HUES48 (cell line): Measurements from ENCODE around the gene L3MBTL4.

ENCODE experiments used
- H3K27ac ChIP-seq: one replicate; pipeline ENCODE4 v1.7.0; 2013; ENCODE audit warnings: low read depth, low read length, inconsistent platforms
- H3K27me3 ChIP-seq: 2 replicates; pipeline ENCODE4 v1.6.1; 2013; ENCODE audit warnings: mild to moderate bottlenecking, low read length; ENCODE audit not compliant: control insufficient read depth, insufficient read depth
- H3K36me3 ChIP-seq: 2 replicates; pipeline ENCODE4 v1.6.1; 2013; ENCODE audit warnings: low read length; ENCODE audit not compliant: control insufficient read depth, insufficient read depth
- H3K4me1 ChIP-seq: 2 replicates; pipeline ENCODE4 v1.6.1; 2013; ENCODE audit warnings: mild to moderate bottlenecking, low read length; ENCODE audit not compliant: control insufficient read depth, insufficient read depth
- H3K4me3 ChIP-seq: 2 replicates; pipeline ENCODE4 v1.5.1; 2013; ENCODE audit warnings: mild to moderate bottlenecking, low read depth, low read length
- H3K9ac ChIP-seq: 2 replicates; pipeline ENCODE4 v1.6.1; 2013; ENCODE audit warnings: mild to moderate bottlenecking, low read depth, low read length, moderate library complexity
- H3K9me3 ChIP-seq: 2 replicates; pipeline ENCODE4 v1.6.1; 2013; ENCODE audit warnings: low read length; ENCODE audit not compliant: control insufficient read depth, insufficient read depth

L3MBTL4 gene

DNA sequence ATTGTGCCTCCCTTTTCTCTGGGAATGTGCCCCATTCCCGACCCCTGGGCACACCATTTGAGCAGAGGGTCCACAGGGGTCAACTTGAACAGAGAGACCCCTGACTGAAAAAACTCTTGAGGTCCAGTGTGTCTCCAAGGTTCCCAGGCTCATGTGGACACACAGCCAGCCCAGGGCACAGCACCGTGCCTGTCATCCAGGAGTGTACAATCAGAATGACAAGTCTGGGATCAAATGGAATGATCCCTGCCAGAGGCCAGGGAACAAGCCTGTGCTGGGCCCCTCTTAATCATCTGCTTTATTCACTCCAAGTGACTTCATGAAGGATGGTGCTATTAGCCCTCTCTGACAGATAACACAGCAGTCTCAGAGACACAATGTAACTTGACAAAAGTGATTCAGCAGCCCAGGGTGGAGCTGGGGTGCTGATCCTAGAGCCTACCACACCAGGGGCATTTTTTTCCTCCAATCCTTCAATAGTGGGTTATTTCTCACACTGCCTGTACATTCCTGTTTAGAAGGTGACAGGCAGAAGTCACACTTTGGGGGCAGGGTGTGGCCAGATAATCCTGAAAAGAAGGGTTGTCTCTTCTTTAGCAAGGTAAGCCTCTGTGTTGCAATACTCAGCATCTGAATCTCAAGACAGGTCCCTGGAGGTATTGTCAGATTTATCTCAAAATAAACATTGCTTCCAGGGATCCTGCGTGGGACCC lies 435.4 kb downstream of the L3MBTL4 start:
- Histone ChIP-seq H3K4me1 (peaks cover 7% of the 10 kb centered on the region; the same call in 1 of the 2 replicates), H3K27ac (no peak overlapping the region), H3K4me3 (no peak overlapping the region), H3K9me3 (no peaks in the 10 kb centered on the region), H3K9ac (no peak overlapping the region), H3K27me3 (no peaks in the 10 kb centered on the region), H3K36me3 (no peaks in the 10 kb centered on the region)

GRCh38 chr18:5977022-5977421 lies 437.7 kb downstream of the L3MBTL4 start:
- no peak overlapping the region for H3K9ac ChIP-seq
- H3K36me3 ChIP-seq, result no peaks in the 10 kb centered on the region
- no peak overlapping the region for H3K27ac ChIP-seq
- H3K4me3 ChIP-seq, result no peak overlapping the region
- no peaks in the 10 kb centered on the region for H3K9me3 ChIP-seq
- peaks cover 13% of the 10 kb centered on the region for H3K4me1 ChIP-seq
- H3K27me3 ChIP-seq, result no peaks in the 10 kb centered on the region

DNA sequence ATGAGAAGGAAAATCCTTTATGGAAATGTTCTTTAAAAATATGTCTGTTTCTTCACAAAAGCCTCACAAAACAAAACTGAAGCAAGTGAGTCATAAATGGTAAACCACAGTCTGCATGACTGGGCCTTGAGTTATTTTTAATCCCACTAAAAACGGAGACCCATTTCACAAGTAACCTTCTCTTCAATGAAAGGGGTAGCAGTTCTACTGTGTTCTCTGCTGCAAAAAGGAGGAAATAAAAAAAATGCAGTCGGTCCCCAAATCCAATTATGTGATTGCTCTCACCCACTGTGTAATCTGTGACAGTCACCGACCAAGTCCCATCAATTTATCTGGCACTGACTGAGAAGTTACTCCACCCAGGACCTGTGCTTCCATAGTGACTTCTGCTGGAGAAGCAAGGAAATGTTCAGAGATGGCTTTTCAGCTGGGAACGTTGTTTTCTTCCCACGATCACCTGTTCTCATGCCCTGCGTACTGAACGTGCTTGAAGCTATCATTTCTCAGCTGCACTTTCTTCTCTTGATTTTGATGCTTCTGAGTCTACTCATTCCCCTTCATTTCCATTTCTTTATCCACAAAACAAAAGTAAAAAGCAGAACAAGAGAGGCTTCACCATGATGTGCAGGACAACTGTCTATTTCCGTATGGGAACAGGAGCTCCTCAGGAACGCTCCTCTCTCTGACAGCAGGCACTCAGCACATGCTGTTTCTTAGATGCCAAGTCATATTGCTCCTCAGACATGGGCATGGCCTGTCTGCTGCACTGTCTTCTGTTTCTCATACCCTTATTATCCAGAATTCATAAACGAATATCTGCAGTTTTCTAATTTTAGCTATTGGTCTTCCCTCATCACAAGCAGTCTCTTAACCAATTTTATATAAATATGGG lies 439.4 kb downstream of the L3MBTL4 start:
- no peaks in the 10 kb centered on the region for H3K27me3 ChIP-seq
- H3K9me3 ChIP-seq, result no peaks in the 10 kb centered on the region
- H3K36me3 ChIP-seq, result no peaks in the 10 kb centered on the region
- H3K4me3 ChIP-seq, result no peak overlapping the region
- peaks cover 25% of the 10 kb centered on the region for H3K4me1 ChIP-seq
- no peak overlapping the region for H3K27ac ChIP-seq
- H3K9ac ChIP-seq, result no peak overlapping the region

DNA sequence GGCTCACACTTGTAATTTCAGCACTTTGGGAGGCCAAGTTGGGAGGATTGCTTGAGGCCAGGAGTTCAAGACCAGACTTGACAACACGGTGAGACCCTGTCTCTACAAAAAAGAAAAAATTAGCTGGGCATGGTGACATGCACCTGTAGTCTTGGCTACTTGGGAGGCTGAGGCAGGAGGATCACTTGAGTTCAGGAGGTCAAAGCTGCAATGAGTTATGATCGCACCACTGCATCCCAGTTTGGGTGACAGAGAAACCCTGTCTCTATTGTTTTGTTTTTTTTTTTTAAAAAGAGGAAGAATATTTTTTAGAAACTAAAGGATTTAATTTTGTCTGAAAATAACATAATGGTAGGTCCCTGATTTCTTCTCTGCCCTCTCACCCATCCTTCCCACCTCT lies 440.0 kb downstream of the L3MBTL4 start:
- Histone ChIP-seq H3K4me1 (peaks cover 27% of the 10 kb centered on the region), H3K27ac (no peak overlapping the region), H3K9me3 (no peaks in the 10 kb centered on the region), H3K27me3 (no peaks in the 10 kb centered on the region), H3K4me3 (no peak overlapping the region), H3K9ac (no peak overlapping the region), H3K36me3 (no peaks in the 10 kb centered on the region)

- Histone ChIP-seq H3K4me1 (peaks cover 25% of the 10 kb centered on the region), H3K9ac (no peak overlapping the region), H3K27me3 (no peaks in the 10 kb centered on the region), H3K4me3 (no peak overlapping the region), H3K36me3 (no peaks in the 10 kb centered on the region), H3K27ac (no peak overlapping the region), H3K9me3 (no peaks in the 10 kb centered on the region)
Measured at GRCh38 chr18:5973099-5973498, 441.6 kb downstream of the L3MBTL4 start.

GRCh38 chr18:5972298-5972697 lies 442.4 kb downstream of the L3MBTL4 start:
- Histone ChIP-seq H3K9me3 (no peaks in the 10 kb centered on the region), H3K9ac (no peak overlapping the region), H3K4me3 (no peak overlapping the region), H3K36me3 (no peaks in the 10 kb centered on the region), H3K4me1 (peaks cover 25% of the 10 kb centered on the region), H3K27me3 (no peaks in the 10 kb centered on the region), H3K27ac (no peak overlapping the region)

GRCh38 chr18:5969989-5970403 lies 444.7 kb downstream of the L3MBTL4 start:
- no peak overlapping the region for H3K27ac ChIP-seq
- no peak overlapping the region for H3K4me3 ChIP-seq
- H3K9ac ChIP-seq, result no peak overlapping the region
- no peaks in the 10 kb centered on the region for H3K27me3 ChIP-seq
- peaks cover 29% of the 10 kb centered on the region for H3K4me1 ChIP-seq
- no peaks in the 10 kb centered on the region for H3K36me3 ChIP-seq
- no peaks in the 10 kb centered on the region for H3K9me3 ChIP-seq

DNA sequence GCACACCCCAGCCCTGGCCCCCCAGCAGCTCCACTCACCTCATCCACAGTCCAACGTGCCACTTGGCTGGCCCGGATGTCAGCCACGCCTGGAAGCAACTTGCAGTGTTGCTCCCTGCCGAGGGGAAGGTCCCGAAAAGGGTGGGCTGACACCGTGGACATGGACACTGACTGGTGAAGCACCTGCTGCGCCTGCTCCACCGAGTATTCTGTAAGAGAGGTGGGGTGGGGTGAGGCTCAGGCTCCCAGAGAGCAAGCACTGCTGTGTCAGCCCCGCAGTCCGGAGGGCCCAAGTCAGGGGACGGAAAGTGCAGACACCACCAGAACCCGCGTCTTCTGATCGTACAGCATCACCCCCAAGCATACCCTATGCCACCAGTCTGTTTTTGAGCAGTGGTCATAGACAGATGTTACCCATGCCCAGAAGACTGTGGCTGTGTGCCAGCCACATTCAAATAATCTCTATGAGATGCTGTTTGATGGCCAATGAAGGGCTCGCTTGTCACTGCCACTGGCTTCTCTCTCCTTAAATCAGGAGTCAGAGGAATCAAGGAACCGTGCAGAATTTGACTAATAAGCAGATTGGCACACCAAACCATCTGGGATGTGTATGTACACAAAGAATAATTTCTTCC lies 445.2 kb downstream of the L3MBTL4 start:
- no peaks in the 10 kb centered on the region for H3K9me3 ChIP-seq
- no peak overlapping the region for H3K9ac ChIP-seq
- H3K4me3 ChIP-seq, result no peak overlapping the region
- H3K27me3 ChIP-seq, result no peaks in the 10 kb centered on the region
- H3K27ac ChIP-seq, result no peak overlapping the region
- no peaks in the 10 kb centered on the region for H3K36me3 ChIP-seq
- H3K4me1 ChIP-seq, result peaks cover 31% of the 10 kb centered on the region

GRCh38 chr18:5967666-5968065 lies 447.0 kb downstream of the L3MBTL4 start:
- no peak overlapping the region for H3K4me3 ChIP-seq
- H3K4me1 ChIP-seq, result peaks cover 31% of the 10 kb centered on the region
- H3K9ac ChIP-seq, result no peak overlapping the region
- no peak overlapping the region for H3K27ac ChIP-seq
- H3K36me3 ChIP-seq, result no peaks in the 10 kb centered on the region
- H3K9me3 ChIP-seq, result no peaks in the 10 kb centered on the region
- H3K27me3 ChIP-seq, result no peaks in the 10 kb centered on the region

- Histone ChIP-seq H3K27ac (no peak overlapping the region), H3K4me3 (no peak overlapping the region), H3K36me3 (no peaks in the 10 kb centered on the region), H3K9me3 (no peaks in the 10 kb centered on the region), H3K9ac (no peak overlapping the region), H3K4me1 (peaks cover 25% of the 10 kb centered on the region), H3K27me3 (no peaks in the 10 kb centered on the region)
Measured at GRCh38 chr18:5967007-5967406, 447.7 kb downstream of the L3MBTL4 start.

DNA sequence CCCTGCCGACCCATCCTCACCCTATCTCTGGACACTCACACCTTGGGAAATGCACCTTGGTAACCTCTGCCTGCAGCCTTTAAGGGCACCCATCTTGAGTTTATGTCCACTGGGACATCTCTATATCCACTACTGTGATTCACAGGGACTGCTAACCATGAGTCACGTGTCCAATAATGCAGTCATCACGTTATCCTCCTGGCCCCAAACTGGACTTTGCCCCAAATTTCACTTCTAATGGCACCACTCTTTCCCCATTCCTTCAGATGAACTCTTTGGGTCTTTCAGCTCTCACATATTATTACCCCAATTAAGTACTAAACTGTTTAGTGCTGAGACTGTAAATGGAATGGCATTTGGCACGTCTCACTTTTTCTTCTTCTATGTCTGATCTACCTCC lies 448.2 kb downstream of the L3MBTL4 start:
- H3K9me3 ChIP-seq, result no peaks in the 10 kb centered on the region
- H3K4me3 ChIP-seq, result no peak overlapping the region
- H3K4me1 ChIP-seq, result peaks cover 24% of the 10 kb centered on the region
- H3K36me3 ChIP-seq, result no peaks in the 10 kb centered on the region
- H3K9ac ChIP-seq, result no peak overlapping the region
- H3K27ac ChIP-seq, result no peak overlapping the region
- no peaks in the 10 kb centered on the region for H3K27me3 ChIP-seq
